ENCODE results near the gene CNTNAP2. TPM values are rescaled to one million over a fixed set of nuclear protein-coding genes. Genes with fewer than 3 reads are reported as not detected.

CNTNAP2 gene
- total and polyA plus RNA-seq, 9 donors: 0.24 to 7.0 (median 1.5) TPM

DNA sequence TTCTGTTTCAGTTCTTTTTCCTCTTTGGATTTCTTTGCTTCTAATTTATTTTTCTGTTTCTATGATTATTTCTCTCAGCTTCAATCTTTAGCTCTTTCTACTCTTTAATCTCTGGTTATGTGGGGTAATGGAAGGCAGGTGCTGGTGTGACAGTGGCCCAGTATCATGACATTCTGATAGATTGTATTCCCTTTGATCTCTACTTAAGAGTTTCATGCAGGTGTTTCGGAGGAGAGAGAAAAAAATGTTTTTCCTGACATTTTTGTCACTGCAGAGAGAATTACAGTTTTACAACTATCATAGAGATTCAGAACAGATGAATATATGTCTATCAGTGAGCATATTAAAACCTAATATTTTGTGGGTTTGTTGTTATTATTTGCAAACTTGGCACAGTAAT is 524.9 kb downstream of the CNTNAP2 start:
- intact Hi-C loops (cut with DNase I): no loop called here
- no peak overlapping the region for H3K27ac ChIP-seq
- no peaks in the 10 kb centered on the region for H3K27me3 ChIP-seq
- TF ChIP-seq POLR2A (IDR thresholded peaks at IDR 0.05) (no peak), EP300 (IDR thresholded peaks at IDR 0.05) (no peak)
- TF ChIP-seq, protein P1, sequence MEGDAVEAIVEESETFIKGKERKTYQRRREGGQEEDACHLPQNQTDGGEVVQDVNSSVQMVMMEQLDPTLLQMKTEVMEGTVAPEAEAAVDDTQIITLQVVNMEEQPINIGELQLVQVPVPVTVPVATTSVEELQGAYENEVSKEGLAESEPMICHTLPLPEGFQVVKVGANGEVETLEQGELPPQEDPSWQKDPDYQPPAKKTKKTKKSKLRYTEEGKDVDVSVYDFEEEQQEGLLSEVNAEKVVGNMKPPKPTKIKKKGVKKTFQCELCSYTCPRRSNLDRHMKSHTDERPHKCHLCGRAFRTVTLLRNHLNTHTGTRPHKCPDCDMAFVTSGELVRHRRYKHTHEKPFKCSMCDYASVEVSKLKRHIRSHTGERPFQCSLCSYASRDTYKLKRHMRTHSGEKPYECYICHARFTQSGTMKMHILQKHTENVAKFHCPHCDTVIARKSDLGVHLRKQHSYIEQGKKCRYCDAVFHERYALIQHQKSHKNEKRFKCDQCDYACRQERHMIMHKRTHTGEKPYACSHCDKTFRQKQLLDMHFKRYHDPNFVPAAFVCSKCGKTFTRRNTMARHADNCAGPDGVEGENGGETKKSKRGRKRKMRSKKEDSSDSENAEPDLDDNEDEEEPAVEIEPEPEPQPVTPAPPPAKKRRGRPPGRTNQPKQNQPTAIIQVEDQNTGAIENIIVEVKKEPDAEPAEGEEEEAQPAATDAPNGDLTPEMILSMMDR (IDR thresholded peaks at IDR 0.05): no peak
- WGBS, 3 donors: 85 to 94% (median 91%) methylated on average over 1 of the region's 1 CpG
- H3K9me3 ChIP-seq: no peaks in the 10 kb centered on the region
- H3K36me3 ChIP-seq: no peaks in the 10 kb centered on the region
- H3K4me3 ChIP-seq: no peak overlapping the region
- no peaks in the 10 kb centered on the region for H3K4me1 ChIP-seq (ENCODE audit: insufficient read depth)
- no peak for DNase-seq

DNA sequence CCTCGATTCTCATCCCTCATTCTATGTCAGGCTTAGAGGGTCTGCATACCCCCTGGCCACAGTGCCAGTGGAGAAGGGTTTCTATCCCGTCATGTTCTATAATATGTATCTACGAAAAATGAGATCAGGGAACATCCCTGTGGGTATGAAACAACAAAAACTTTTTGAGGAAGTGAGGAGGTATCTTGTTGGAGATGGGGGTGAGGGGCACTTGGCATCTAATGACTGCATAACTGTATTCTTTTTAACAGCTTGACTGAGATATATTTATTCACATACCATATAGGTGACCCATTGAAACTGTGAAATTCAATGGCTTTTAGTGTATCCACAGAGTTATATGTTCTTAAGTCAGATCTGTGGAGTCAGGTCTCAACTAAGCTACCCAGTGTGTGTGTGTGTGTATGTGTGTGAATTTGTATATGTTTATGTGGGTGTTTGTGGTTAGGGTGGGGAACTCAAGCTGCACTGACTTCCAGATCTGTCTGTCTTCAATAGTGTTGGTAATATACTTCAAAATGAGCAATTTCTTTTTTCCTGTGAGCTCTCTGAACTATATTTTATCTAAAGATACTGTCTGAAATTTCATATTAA is 528.9 kb downstream of the CNTNAP2 start:
- TF ChIP-seq EP300 (IDR thresholded peaks at IDR 0.05): no peak
- TF ChIP-seq POLR2A (IDR thresholded peaks at IDR 0.05): no peak
- TF ChIP-seq, protein P1 (IDR thresholded peaks at IDR 0.05): no peak
- DNase-seq: no peak
- H3K27ac ChIP-seq: no peak overlapping the region
- intact Hi-C loops (cut with DNase I): no loop called here
- no peak overlapping the region for H3K4me3 ChIP-seq
- 86 to 91% (median 89%) methylated on average over 3 of the region's 3 CpGs for WGBS, 3 donors
- H3K9me3 ChIP-seq: no peaks in the 10 kb centered on the region
- H3K27me3 ChIP-seq: no peaks in the 10 kb centered on the region
- no peaks in the 10 kb centered on the region for H3K4me1 ChIP-seq (ENCODE audit: insufficient read depth)
- H3K36me3 ChIP-seq: no peaks in the 10 kb centered on the region

DNA sequence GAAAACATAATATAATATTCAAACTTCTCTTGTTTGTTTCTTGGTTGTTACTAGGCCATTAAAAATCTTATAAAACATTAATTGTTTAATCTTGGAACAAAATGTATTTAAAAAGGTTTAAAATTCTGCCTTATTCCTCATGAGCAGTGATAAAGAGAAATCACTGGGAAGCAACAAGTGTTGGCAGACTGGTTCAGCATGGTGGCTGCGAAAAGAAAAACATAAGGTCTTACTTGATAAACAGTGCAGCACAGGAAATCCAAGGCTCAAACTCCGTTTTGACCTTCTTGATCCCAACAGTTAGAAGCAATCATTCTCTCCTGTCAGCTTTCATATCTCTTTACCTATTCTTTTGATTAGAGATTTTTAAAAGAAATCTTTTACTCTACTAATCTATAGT is 530.8 kb downstream of the CNTNAP2 start:
- Histone ChIP-seq H3K9me3 (no peaks in the 10 kb centered on the region), H3K27ac (no peak overlapping the region), H3K36me3 (no peaks in the 10 kb centered on the region), H3K4me1 (ENCODE audit: insufficient read depth) (no peaks in the 10 kb centered on the region), H3K4me3 (no peak overlapping the region), H3K27me3 (no peaks in the 10 kb centered on the region)
- intact Hi-C loops (cut with DNase I): no loop called here
- DNase-seq: no peak
- TF ChIP-seq EP300 (IDR thresholded peaks at IDR 0.05) (no peak), POLR2A (IDR thresholded peaks at IDR 0.05) (no peak)
- TF ChIP-seq, protein P1 (IDR thresholded peaks at IDR 0.05): no peak
- 43 to 54% (median 51%) methylated on average over 2 of the region's 2 CpGs for WGBS, 3 donors

DNA sequence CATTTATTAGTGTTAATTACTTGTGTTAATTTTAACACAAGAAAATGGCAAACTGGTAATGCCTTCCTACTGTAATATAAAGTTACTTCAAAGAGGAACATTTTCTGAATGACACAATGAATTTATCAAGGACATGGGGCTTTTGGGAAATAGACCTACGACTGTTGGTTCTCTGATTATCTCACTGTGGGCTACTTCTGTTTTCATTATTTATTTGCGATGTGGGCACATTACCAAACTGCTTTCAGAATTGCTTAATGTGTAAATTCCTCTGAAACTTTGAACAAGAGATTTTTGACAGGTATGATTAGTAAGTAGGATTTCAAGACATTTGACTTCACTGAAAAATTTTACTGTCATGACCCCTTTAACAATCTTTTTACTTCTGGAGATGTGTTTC is 535.6 kb downstream of the CNTNAP2 start:
- no peak overlapping the region for H3K4me3 ChIP-seq
- H3K4me1 ChIP-seq (ENCODE audit: insufficient read depth): no peaks in the 10 kb centered on the region
- no peaks in the 10 kb centered on the region for H3K27me3 ChIP-seq
- WGBS, 3 donors: 56 to 58% (median 58%) methylated on average over 2 of the region's 2 CpGs
- no peaks in the 10 kb centered on the region for H3K9me3 ChIP-seq
- TF ChIP-seq EP300 (IDR thresholded peaks at IDR 0.05) (no peak), POLR2A (IDR thresholded peaks at IDR 0.05) (no peak)
- TF ChIP-seq, protein P1 (IDR thresholded peaks at IDR 0.05): no peak
- DNase-seq: no peak
- no peaks in the 10 kb centered on the region for H3K36me3 ChIP-seq
- H3K27ac ChIP-seq: no peak overlapping the region
- intact Hi-C loops (cut with DNase I): no loop called here
